C4-2B (cell line): ENCODE results near the gene SH3BGR.
"Not testable (repeated sequence)": the region's sequence is repeated elsewhere in the genome, so short reads cannot be mapped to it uniquely, and the experiment has no call there.

Experiments
- H3K27ac ChIP-seq: fragments of 450-650 bp; 2 replicates; pipeline ENCODE4 v1.5.1; 2017
- CTCF ChIP-seq: fragments of 450-650 bp; conservative IDR thresholded peaks from 2 replicates; pipeline ENCODE4 v1.5.1; 2017; ENCODE audit warnings: mild to moderate bottlenecking
- ZFX ChIP-seq: fragments of 450-650 bp; IDR thresholded peaks from 2 replicates; pipeline ENCODE4 v1.6.1; 2017

SH3BGR gene

GRCh38 chr21:39535646-39536437 is 84.1 kb downstream of the SH3BGR start:
- H3K27ac ChIP-seq = no peak overlapping the region
- TF ChIP-seq CTCF (no peak), ZFX (no peak)

- no peak for TF ChIP-seq ZFX
- no peak for TF ChIP-seq CTCF
- no peak overlapping the region for H3K27ac ChIP-seq
Observed at GRCh38 chr21:39536835-39537234, 85.1 kb downstream of the SH3BGR start.

- no peak for TF ChIP-seq ZFX
- TF ChIP-seq CTCF = no peak
Observed at GRCh38 chr21:39537571-39537970, 85.8 kb downstream of the SH3BGR start.

GRCh38 chr21:39538453-39539042 is 86.8 kb downstream of the SH3BGR start:
- TF ChIP-seq CTCF (no peak), ZFX (no peak)
- no peak overlapping the region for H3K27ac ChIP-seq

More at GRCh38 chr21:39537571-39537970, 85.8 kb downstream of the SH3BGR start:
- no peak overlapping the region for H3K27ac ChIP-seq

- not testable (repeated sequence) for H3K27ac ChIP-seq
Observed at GRCh38 chr21:39540367-39540766, 88.6 kb downstream of the SH3BGR start.

GRCh38 chr21:39542736-39543135 is 91.0 kb downstream of the SH3BGR start:
- TF ChIP-seq CTCF = no peak
- no peak for TF ChIP-seq ZFX
- no peak overlapping the region for H3K27ac ChIP-seq

GRCh38 chr21:39546522-39546921 is 94.8 kb downstream of the SH3BGR start:
- TF ChIP-seq ZFX (no peak), CTCF (no peak)
- H3K27ac ChIP-seq = no peak overlapping the region

GRCh38 chr21:39552856-39553255 is 101.1 kb downstream of the SH3BGR start:
- no peak for TF ChIP-seq CTCF
- TF ChIP-seq ZFX = no peak
- no peak overlapping the region for H3K27ac ChIP-seq
